HG03159 (cell line): Measurements from ENCODE around the gene SLC12A7.
"Not testable (repeated sequence)": the region's sequence is repeated elsewhere in the genome, so short reads cannot be mapped to it uniquely, and the experiment has no call there.

Experiments used
- ATAC-seq: cut with Tn5 transposase; IDR thresholded peaks from one replicate; pipeline ENCODE4 v1.9.1; 2021; ENCODE audit warnings: mild to moderate bottlenecking, moderate library complexity; ENCODE audit not compliant: unreplicated experiment

The SLC12A7 gene

DNA sequence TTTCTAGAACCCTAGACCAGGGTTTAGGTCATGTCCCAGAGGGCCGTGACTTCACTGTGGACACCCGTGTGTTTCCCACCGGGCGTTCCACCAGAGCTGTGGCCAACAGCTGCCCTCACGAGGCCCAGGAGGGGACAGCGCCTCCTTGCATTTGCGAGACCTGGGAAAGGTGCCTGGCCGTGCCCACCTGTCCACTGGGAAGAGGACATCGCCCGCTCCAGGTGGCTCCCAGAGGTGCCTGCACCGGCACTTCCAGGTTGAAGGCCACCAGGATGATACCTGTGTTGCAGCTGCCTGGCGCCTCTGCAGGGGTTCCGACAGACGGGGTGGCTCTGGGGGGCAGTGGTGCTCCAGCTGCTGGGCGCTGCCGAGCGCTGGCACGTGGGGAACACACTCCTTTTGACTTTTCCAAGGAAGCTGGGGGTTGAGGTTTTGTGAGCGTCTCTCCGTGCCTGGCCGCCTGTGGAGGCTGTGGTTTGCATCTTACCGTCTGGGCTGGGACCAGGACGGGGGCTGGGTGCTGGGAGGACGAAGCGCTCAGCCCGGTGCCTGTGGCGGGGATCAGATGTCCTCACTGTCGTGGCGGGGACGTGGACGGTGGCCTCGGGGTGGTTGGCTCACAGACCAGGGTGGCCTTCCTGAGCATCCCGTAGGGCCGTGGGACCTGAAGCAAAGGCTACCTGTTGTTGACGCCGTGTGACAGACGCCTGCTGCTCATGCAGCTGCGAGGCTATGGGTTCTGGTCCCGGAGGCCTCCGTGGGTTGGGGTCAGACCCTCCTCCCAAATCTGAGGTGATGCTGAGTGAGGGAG is 84.0 kb downstream of the SLC12A7 start:
- ATAC-seq, result no peak

- ATAC-seq, result no peak
Measured at GRCh38 chr5:1026700-1027621, 84.9 kb downstream of the SLC12A7 start.

DNA sequence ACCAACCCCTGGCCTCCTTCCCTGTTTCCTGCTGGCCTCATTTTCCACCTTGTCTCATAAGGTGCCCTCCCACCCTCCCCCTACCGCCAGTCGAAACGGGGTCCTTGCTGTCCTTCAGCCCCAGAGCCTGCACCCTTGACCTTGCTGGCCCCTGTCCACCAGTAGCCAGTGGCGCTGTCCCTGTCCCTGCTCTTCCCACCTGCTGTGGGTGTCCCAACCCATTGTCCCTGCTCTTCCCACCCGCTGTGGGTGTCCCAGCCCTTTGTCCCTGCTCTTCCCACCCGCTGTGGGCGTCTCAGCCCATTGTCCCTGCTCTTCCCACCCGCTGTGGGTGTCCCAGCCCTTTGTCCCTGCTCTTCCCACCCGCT is 89.9 kb downstream of the SLC12A7 start:
- ATAC-seq, result not testable (repeated sequence)

- ATAC-seq, result no peak
Measured at GRCh38 chr5:1021136-1021968, 90.5 kb downstream of the SLC12A7 start.

DNA sequence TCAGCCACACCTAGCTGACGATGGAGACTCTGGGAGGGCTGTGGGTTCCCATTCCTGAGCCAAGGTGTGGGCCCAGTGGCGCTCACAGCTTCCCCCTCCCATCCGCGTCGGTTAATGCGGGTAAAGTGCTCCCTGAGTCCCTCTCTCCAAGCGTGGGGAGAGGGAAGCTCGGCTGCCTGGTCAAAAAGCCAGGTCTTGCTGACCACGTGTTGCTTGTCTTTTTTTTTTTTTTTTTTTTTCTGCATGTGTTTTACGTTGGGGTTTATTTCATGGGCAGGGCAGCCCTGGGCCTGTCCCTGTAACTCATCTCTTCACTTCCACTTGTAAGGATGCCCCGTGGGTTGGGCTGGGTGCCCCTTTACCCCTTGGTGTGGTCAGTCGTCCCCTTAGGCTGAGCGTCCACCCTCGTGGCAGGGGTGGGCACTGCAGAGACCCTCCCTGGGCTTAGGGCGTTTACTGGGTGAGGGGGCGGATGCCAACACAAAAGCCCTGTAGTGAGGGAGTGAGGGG is 91.4 kb downstream of the SLC12A7 start:
- no peak for ATAC-seq

DNA sequence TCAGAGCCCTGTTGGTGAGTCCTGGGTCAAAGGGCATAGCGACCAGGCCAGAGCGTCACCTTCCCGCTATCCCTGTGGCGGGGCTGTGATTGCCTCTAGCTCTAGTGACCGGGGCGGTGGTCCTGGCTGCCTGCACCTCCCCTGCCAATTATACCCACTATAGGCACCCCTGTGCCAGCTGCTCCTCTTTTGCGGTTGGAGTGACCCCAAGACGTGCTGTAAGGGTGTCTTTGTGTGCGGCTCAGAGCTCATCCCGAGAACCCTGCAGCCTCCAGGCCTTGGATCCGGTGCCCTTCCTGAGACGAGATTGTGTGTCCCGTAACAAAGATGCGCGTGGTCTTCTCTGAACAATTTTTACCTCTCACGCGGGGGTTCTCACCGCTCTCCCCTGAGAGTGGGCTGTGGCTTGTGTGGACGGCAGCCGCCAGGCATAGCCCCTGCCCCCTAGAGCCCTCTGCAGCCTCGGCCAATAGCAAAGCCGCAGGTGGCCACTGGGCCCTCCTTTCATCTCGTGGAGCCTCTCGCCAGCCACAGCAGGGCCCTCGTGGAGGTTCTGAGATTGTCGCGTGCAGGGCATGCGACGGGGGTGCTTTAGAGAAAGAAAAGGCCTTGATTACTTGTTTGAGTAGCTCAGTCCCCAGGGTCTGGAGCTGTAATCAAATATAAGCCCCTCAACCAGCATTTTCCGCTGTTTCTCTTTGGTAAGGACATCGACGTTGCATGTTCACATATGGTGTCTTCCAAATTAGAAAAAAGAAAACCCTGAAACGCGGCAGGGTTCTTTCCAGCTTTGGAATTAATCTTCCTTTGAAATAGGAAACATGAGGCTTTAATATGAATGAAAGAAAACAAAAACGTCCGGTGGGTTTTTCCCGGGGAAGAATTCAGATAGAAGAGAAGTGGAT is 92.6 kb downstream of the SLC12A7 start:
- ATAC-seq, result no peak

- ATAC-seq, result no peak
Measured at GRCh38 chr5:1018596-1018995, 93.3 kb downstream of the SLC12A7 start.

DNA sequence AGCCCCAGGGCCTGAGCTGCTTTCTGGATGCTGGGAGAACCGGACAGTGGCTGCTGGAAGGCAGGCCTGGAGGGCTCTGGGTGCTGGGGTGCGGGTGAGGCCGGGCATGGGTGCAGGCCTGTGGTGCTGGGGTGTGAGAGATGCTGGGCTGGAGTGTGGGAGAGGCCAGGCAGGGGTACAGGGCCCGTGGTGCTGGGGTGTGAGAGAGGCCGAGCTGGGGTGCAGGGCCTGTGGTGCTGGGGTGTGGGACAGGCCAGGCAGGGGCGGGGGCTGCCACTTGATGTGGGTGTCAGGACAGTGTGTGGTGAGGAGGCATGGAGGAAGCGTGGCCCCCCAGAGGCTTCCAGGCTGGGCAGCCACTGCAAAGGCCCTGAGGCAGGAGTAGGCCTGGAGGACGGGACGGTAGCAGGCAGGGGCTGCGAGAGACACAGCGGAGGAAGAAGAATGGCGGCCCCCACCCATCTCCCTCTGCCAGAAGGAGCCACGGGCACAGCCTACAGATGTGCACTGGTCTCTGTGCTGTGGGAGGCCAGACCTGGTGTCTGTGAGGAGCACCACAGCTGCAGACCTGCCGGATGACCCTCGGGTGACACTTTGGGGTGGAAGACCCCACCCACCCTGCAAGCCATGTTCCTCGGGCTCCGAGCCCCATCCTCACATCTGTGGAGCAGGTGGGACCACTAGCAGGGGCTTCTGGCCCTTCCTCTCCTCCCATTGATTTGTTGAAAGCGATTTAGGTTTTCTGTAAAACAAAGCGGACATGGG is 94.0 kb downstream of the SLC12A7 start:
- ATAC-seq, result no peak

DNA sequence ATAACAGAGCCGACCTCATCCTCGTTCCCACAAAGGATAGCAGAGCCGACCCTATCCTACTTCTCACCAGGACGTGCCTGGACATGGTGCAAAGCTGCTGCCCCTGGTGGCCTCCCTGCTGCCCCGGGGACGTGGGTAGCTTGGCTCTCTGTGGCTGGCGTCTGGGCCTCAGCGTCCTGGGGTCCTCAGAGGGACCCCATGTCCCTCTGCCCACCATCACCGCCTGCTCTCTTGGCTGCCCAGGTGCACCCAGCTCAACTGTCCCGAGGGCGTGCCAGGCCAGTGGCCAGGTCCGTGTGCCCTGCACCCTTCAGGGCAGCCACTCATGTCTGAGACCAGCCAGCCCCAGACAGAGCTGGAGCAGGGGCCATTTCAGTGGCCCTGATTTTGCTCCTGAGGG is 94.8 kb downstream of the SLC12A7 start:
- ATAC-seq, result no peak

DNA sequence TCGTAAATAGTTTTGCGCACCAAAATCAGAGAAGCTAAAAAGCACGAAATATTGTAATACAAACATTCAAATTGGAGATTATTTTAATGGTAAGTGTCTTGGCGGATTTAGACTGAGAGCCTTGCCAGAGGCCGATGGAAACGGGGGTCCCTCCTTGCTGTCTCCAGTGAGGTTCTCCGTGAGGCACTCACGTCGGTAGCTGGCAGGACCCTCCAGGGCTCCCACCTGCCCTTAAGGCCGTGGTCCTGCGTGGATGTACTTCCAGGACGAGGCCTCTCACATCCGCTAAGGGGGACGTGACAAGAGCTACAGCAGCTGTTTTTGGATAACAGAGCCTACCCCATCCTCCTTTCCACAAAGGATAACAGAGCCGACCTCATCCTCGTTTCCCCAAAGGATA is 95.4 kb downstream of the SLC12A7 start:
- ATAC-seq, result no peak

DNA sequence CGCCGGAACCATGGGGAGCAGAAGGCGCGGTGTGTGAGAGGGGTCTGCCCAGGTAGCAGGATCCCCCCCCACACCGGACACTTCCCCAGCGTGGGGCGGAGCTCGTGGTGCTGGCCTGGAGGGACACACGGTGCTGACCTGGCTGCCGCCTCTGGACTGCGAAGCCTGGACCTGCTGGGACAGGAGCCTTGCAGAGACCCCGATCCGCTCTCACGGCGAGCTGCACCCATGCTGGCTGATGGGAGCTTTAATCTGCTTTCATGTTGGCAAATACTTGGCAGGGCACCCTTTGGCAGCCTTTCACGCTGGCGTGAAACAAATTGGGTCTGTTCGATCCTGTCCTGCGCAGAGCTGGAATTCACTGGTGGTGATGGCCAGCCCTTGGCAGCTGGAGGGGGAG is 95.8 kb downstream of the SLC12A7 start:
- ATAC-seq, result no peak

GRCh38 chr5:1015507-1015906 is 96.4 kb downstream of the SLC12A7 start:
- ATAC-seq, result no peak

GRCh38 chr5:1014781-1015221 is 97.1 kb downstream of the SLC12A7 start:
- no peak for ATAC-seq

GRCh38 chr5:1014346-1014745 is 97.5 kb downstream of the SLC12A7 start:
- no peak for ATAC-seq

DNA sequence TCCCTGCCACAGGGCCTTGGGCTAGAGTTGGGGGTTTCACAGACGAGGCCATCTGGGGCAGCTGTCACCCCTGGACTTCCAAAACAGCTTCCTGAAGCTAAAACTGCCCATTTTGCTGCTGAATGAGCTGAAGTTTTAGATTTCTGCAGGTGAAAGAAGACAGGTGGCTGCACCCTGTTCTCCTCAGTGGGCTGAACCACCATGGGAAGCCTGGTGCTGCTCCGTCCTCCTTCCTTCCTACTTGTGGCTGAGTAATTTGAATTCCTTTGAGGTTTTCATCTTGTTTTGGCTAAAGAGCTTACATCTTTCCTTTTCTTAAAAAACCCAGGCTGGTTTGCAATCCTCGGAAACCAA is 97.9 kb downstream of the SLC12A7 start:
- ATAC-seq, result no peak

DNA sequence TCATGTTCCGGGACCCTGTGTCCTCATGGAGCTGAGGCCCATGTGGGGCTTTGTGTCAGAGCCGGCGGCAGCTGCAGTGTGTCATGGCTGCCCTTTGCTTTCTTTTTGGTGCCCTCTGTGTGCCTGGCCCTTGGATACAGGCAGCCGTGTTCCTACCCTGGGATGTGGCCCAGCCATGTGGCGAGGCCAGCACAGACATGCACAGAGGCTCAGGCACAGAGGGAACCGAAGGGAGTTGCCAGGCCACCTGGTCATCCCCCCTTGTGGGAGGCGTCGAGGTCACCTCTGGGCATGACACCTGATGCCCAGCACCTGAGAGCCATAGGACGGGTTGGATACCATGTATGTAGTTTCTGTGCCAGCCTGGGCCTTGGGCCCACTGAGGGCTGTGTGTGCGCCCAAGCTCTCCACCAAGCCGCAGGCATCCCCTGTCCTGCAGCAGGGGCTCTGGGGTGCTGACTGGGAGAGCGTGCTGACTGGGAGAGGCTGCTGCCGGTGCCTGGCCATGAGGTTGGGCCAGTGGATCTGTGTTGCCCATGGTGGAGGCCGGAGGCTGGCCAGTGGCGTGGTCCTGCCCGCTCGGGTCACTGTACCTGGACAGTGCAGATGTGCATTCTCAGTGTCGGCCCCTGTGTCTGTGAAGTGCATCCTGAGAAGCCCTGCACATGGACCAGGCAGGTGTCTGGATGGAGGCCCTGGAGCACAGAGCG is 98.5 kb downstream of the SLC12A7 start:
- ATAC-seq, result no peak

- ATAC-seq, result no peak
Measured at GRCh38 chr5:1012900-1013237, 99.0 kb downstream of the SLC12A7 start.

DNA sequence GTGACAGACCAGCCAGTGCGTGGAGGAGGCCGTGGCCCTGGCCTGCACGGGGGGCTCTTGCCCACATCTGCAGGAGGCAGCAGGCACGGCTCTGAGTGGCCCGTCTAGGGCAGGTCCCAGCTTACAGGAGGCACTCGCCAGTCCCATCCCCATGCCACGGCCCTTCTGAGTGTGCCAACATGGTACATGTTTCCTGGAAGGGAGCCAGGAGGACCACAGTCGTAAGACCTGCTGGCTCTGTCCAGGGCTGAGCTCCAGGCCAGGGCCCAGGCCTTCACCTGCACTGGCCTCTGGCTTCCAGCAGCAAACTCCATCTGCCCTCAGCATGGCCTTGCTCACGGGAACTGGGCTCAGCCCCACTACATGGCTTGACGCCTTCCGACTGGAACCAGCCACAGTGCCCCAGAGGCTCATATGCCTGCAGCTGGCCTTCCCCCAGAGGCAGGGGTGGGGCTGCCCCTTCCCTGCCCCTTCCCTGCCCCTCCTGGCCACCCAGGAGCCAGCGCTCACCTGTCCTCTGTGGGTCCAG is 99.5 kb downstream of the SLC12A7 start:
- no peak for ATAC-seq
